DND-41 (cell line): Measurements from ENCODE around the gene DNAJC12.
"Not testable (repeated sequence)": the region's sequence is repeated elsewhere in the genome, so short reads cannot be mapped to it uniquely, and the experiment has no call there.

Source experiments
- ATAC-seq: fragments of 200-7000 bp; cut with Tn5 transposase; 3 replicates; pipeline ENCODE4 v1.9.1; 2021; ENCODE audit warnings: low read depth; ENCODE audit not compliant: insufficient read depth
- DNase-seq: peaks from one replicate; pipeline ENCODE4 v3.0.0-alpha.2; 2020
- H2AFZ ChIP-seq: 2 replicates; pipeline ENCODE4 v1.6.0; 2012; ENCODE audit warnings: low read depth, low read length
- H3K27ac ChIP-seq: 2 replicates; pipeline ENCODE4 v1.5.1; 2012; ENCODE audit warnings: low read length, inconsistent platforms
- H3K27me3 ChIP-seq: fragments of 200-600 bp; sonication (generic); 2 replicates; pipeline ENCODE4 v1.6.0; 2012; ENCODE audit warnings: low read length, mild to moderate bottlenecking, inconsistent platforms; ENCODE audit not compliant: insufficient read depth, poor library complexity
- H3K36me3 ChIP-seq: 2 replicates; pipeline ENCODE4 v1.5.1; 2012; ENCODE audit warnings: low read length, inconsistent platforms; ENCODE audit not compliant: insufficient read depth
- H3K4me1 ChIP-seq: 2 replicates; pipeline ENCODE4 v1.5.1; 2012; ENCODE audit warnings: mild to moderate bottlenecking, low read length; ENCODE audit not compliant: insufficient read depth
- H3K4me2 ChIP-seq: 2 replicates; pipeline ENCODE4 v1.6.0; 2012; ENCODE audit warnings: mild to moderate bottlenecking, moderate library complexity, low read length, inconsistent platforms; ENCODE audit not compliant: insufficient read depth
- H3K4me3 ChIP-seq, 2 experiments: fragments of 200-600 bp in 1 of 2; shearing (Covaris generic) in 1 of 2; 2 replicates each; pipeline ENCODE4 v1.5.1; 2012 to 2016; ENCODE audit warnings: inconsistent platforms in 2 of 2, low read length in 2 of 2, mild to moderate bottlenecking in 2 of 2, low read depth in 1 of 2, moderate library complexity in 1 of 2
- H3K79me2 ChIP-seq: 2 replicates; pipeline ENCODE4 v1.6.0; 2012; ENCODE audit warnings: low read length, inconsistent platforms; ENCODE audit not compliant: insufficient read depth
- H3K9ac ChIP-seq: 2 replicates; pipeline ENCODE4 v1.6.0; 2012; ENCODE audit warnings: low read depth, mild to moderate bottlenecking, inconsistent platforms, low read length, moderate library complexity
- H3K9me3 ChIP-seq: 2 replicates; pipeline ENCODE4 v1.5.1; 2012; ENCODE audit warnings: low read length, moderate library complexity, mild to moderate bottlenecking, inconsistent platforms; ENCODE audit not compliant: insufficient read depth, severe bottlenecking
- H4K20me1 ChIP-seq: 2 replicates; pipeline ENCODE4 v1.6.0; 2012; ENCODE audit warnings: low read length; ENCODE audit not compliant: insufficient read depth
- CTCF ChIP-seq: IDR thresholded peaks from 2 replicates; pipeline ENCODE4 v1.5.1; 2012; ENCODE audit warnings: borderline replicate concordance, low read length, moderate library complexity, mild to moderate bottlenecking; ENCODE audit not compliant: poor library complexity, severe bottlenecking; ENCODE audit errors: extremely low read depth
- EZH2 ChIP-seq: IDR thresholded peaks from 3 replicates; pipeline ENCODE4 v1.6.1; 2012; ENCODE audit warnings: borderline replicate concordance, low read depth, mild to moderate bottlenecking, moderate library complexity, low read length, inconsistent platforms; ENCODE audit not compliant: severe bottlenecking

Gene DNAJC12

GRCh38 chr10:67883710-67884312 is 45.8 kb upstream of the DNAJC12 start:
- H3K4me3 ChIP-seq = peak overlapping the region; percentile 63 to 86; a peak in 3 of 4 replicates
- ATAC-seq (peak; percentile 15; the same call in 2 of the 3 replicates), DNase-seq (no peak)
- H3K36me3 ChIP-seq = peaks cover 20% of the 10 kb centered on the region
- peak overlapping the region; percentile 75 for H3K4me2 ChIP-seq
- H3K9ac ChIP-seq = peak overlapping the region; percentile 73
- TF ChIP-seq CTCF (no peak), EZH2 (no peak)
- H3K79me2 ChIP-seq = peaks cover 32% of the 10 kb centered on the region
- peak overlapping the region; percentile 54; the same call in 1 of the 2 replicates for H3K27ac ChIP-seq
- peaks cover 27% of the 10 kb centered on the region for H3K4me1 ChIP-seq
- H2AFZ ChIP-seq = peak overlapping the region; percentile 91
- no peaks in the 10 kb centered on the region for H3K27me3 ChIP-seq
- peaks cover 11% of the 10 kb centered on the region; the same call in 1 of the 2 replicates for H4K20me1 ChIP-seq
- no peaks in the 10 kb centered on the region for H3K9me3 ChIP-seq

GRCh38 chr10:67878133-67878532 is 40.1 kb upstream of the DNAJC12 start:
- Histone ChIP-seq H3K9ac (no peak overlapping the region), H4K20me1 (no peaks in the 10 kb centered on the region), H3K27ac (no peak overlapping the region), H3K4me2 (no peak overlapping the region), H3K4me3 (no peak overlapping the region), H3K4me1 (no peaks in the 10 kb centered on the region), H2AFZ (no peak overlapping the region), H3K27me3 (no peaks in the 10 kb centered on the region), H3K36me3 (no peaks in the 10 kb centered on the region), H3K9me3 (no peaks in the 10 kb centered on the region), H3K79me2 (no peaks in the 10 kb centered on the region)
- DNase-seq = no peak
- TF ChIP-seq CTCF (no peak), EZH2 (no peak)
- ATAC-seq = no peak

- H3K4me1 ChIP-seq, H3K27ac ChIP-seq, H3K9me3 ChIP-seq, H3K79me2 ChIP-seq, H3K4me3 ChIP-seq, DNase-seq, ATAC-seq, H3K9ac ChIP-seq, H2AFZ ChIP-seq, H4K20me1 ChIP-seq, H3K4me2 ChIP-seq, H3K36me3 ChIP-seq, H3K27me3 ChIP-seq: not testable (repeated sequence)
These were observed 39.4 kb upstream of the DNAJC12 start for GRCh38 chr10:67877421-67877820.

- no peaks in the 10 kb centered on the region for H4K20me1 ChIP-seq
- H2AFZ ChIP-seq = no peak overlapping the region
- H3K9me3 ChIP-seq = no peaks in the 10 kb centered on the region
- H3K27me3 ChIP-seq = no peaks in the 10 kb centered on the region
- H3K27ac ChIP-seq = no peak overlapping the region
- no peak overlapping the region for H3K4me3 ChIP-seq
- no peak for ATAC-seq
- no peaks in the 10 kb centered on the region for H3K4me1 ChIP-seq
- no peak for TF ChIP-seq EZH2
- TF ChIP-seq CTCF = no peak
- H3K79me2 ChIP-seq = no peaks in the 10 kb centered on the region
- H3K4me2 ChIP-seq = no peak overlapping the region
- DNase-seq = no peak
- H3K9ac ChIP-seq = no peak overlapping the region
- H3K36me3 ChIP-seq = no peaks in the 10 kb centered on the region
These were observed 37.6 kb upstream of the DNAJC12 start for GRCh38 chr10:67875340-67876238.
